Esophagus squamous epithelium (tissue), 4 donors: ENCODE results near the gene EPN2.

Experiments used
- CTCF ChIP-seq, 6 experiments: fragments of 450-650 bp in 4 of 6; fragments of 200-600 bp in 2 of 6; sonication (generic) in 2 of 6; IDR thresholded peaks; one replicate each; pipeline ENCODE4 v1.5.1; 2016 to 2019; ENCODE audit warnings: antibody characterized with exemption in 6 of 6, mild to moderate bottlenecking in 4 of 6, moderate library complexity in 4 of 6
- POLR2A ChIP-seq, 4 donors: fragments of 450-650 bp; IDR thresholded peaks; one replicate each; pipeline ENCODE4 v1.6.1; 2017; ENCODE audit warnings: antibody characterized with exemption in 4 of 4, mild to moderate bottlenecking in 4 of 4, moderate library complexity in 3 of 4

GRCh38 chr17:19273731-19274130 lies 36.6 kb downstream of the EPN2 start:
- TF ChIP-seq POLR2A (IDR thresholded peaks at IDR 0.05) (no peak), CTCF (IDR thresholded peaks at IDR 0.05) (no peak)
